ENCODE measurements around the gene FOXP4. TPM values are rescaled to one million over a fixed set of nuclear protein-coding genes. Genes with fewer than 3 reads are reported as not detected.
A peak's percentile ranks its signal among the peaks of the same experiment; 100 is the strongest.

Gene FOXP4
- total and polyA plus RNA-seq, 2 of the 13 experiments (the other 11 are each of a cell fraction or from before 2014, with no cell fraction given): 11.0 to 12.4 TPM

DNA sequence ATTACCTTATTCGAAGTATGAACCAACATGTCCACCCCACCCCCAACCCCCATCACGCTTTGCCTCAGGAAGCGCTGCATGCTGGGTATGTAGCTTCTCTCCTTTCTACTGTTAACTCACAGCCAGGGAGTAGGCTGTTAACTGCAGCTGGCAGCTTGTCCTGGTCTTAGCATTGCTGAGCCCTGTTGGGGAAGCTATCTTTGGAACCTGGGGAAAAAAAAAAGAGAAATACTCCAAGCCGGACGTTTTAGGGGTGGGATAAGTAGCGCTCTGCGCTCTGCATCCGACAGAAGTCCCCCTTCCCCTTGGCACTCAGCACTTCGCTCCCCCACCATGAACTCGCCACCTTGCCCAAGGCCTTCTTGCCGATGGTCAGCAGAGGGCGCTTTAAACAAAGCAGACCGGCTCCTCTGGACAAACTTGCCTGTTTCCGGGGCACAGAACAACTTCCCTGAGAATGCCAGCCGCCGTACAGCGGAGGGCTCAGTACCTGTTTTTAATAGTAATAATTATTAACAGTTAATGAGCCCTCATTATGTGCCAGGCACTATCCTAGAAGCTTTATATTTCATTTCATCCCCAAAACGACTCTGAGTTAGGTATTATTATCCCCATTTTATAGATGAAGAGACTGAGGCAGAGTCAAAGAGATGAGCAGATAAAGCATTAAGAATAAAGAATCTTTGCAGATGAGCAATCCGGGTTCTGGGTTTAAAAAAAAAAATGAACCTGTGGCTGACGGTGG is 56.9 kb downstream of the FOXP4 start (continued):
- TF ChIP-seq, protein P1, sequence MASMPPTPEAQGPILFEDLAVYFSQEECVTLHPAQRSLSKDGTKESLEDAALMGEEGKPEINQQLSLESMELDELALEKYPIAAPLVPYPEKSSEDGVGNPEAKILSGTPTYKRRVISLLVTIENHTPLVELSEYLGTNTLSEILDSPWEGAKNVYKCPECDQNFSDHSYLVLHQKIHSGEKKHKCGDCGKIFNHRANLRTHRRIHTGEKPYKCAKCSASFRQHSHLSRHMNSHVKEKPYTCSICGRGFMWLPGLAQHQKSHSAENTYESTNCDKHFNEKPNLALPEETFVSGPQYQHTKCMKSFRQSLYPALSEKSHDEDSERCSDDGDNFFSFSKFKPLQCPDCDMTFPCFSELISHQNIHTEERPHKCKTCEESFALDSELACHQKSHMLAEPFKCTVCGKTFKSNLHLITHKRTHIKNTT (CRISPR knock-in tag; IDR thresholded peaks at IDR 0.05): no peak
- TF ChIP-seq FOXA1 (IDR thresholded peaks at IDR 0.05) (no peak), FOXA1 (CRISPR knock-in tag; IDR thresholded peaks at IDR 0.05) (no peak), KLF12 (CRISPR knock-in tag; IDR thresholded peaks at IDR 0.05; ENCODE audit: borderline replicate concordance) (no peak), ZBTB38 (CRISPR knock-in tag; IDR thresholded peaks at IDR 0.05) (no peak), ZBTB1 (CRISPR knock-in tag; IDR thresholded peaks at IDR 0.05; ENCODE audit: borderline replicate concordance) (no peak), JUN (CRISPR knock-in tag; IDR thresholded peaks at IDR 0.05) (no peak), ZNF333 (CRISPR knock-in tag; IDR thresholded peaks at IDR 0.05; ENCODE audit: borderline replicate concordance) (no peak), RCOR2 (CRISPR knock-in tag; IDR thresholded peaks at IDR 0.05) (peak; percentile 30; the same call in 1 of the 2 replicates), JDP2 (CRISPR knock-in tag; IDR thresholded peaks at IDR 0.05; ENCODE audit: borderline replicate concordance) (no peak), MTF1 (CRISPR knock-in tag; IDR thresholded peaks at IDR 0.05) (no peak), ELF1 (CRISPR knock-in tag; IDR thresholded peaks at IDR 0.05) (peak; percentile 39; the same call in 1 of the 2 replicates)
- TF ChIP-seq, protein P2, sequence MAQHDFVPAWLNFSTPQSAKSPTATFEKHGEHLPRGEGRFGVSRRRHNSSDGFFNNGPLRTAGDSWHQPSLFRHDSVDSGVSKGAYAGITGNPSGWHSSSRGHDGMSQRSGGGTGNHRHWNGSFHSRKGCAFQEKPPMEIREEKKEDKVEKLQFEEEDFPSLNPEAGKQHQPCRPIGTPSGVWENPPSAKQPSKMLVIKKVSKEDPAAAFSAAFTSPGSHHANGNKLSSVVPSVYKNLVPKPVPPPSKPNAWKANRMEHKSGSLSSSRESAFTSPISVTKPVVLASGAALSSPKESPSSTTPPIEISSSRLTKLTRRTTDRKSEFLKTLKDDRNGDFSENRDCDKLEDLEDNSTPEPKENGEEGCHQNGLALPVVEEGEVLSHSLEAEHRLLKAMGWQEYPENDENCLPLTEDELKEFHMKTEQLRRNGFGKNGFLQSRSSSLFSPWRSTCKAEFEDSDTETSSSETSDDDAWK (CRISPR knock-in tag; IDR thresholded peaks at IDR 0.05): no peak
- TF ChIP-seq, protein P3, sequence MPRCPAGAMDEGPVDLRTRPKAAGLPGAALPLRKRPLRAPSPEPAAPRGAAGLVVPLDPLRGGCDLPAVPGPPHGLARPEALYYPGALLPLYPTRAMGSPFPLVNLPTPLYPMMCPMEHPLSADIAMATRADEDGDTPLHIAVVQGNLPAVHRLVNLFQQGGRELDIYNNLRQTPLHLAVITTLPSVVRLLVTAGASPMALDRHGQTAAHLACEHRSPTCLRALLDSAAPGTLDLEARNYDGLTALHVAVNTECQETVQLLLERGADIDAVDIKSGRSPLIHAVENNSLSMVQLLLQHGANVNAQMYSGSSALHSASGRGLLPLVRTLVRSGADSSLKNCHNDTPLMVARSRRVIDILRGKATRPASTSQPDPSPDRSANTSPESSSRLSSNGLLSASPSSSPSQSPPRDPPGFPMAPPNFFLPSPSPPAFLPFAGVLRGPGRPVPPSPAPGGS (CRISPR knock-in tag; IDR thresholded peaks at IDR 0.05): no peak
- TF ChIP-seq, protein P4, sequence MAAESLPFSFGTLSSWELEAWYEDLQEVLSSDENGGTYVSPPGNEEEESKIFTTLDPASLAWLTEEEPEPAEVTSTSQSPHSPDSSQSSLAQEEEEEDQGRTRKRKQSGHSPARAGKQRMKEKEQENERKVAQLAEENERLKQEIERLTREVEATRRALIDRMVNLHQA (CRISPR knock-in tag; IDR thresholded peaks at IDR 0.05): no peak
- TF ChIP-seq, protein P5, sequence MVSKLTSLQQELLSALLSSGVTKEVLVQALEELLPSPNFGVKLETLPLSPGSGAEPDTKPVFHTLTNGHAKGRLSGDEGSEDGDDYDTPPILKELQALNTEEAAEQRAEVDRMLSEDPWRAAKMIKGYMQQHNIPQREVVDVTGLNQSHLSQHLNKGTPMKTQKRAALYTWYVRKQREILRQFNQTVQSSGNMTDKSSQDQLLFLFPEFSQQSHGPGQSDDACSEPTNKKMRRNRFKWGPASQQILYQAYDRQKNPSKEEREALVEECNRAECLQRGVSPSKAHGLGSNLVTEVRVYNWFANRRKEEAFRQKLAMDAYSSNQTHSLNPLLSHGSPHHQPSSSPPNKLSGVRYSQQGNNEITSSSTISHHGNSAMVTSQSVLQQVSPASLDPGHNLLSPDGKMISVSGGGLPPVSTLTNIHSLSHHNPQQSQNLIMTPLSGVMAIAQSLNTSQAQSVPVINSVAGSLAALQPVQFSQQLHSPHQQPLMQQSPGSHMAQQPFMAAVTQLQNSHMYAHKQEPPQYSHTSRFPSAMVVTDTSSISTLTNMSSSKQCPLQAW (CRISPR knock-in tag; IDR thresholded peaks at IDR 0.05): no peak
- TF ChIP-seq, protein P6, sequence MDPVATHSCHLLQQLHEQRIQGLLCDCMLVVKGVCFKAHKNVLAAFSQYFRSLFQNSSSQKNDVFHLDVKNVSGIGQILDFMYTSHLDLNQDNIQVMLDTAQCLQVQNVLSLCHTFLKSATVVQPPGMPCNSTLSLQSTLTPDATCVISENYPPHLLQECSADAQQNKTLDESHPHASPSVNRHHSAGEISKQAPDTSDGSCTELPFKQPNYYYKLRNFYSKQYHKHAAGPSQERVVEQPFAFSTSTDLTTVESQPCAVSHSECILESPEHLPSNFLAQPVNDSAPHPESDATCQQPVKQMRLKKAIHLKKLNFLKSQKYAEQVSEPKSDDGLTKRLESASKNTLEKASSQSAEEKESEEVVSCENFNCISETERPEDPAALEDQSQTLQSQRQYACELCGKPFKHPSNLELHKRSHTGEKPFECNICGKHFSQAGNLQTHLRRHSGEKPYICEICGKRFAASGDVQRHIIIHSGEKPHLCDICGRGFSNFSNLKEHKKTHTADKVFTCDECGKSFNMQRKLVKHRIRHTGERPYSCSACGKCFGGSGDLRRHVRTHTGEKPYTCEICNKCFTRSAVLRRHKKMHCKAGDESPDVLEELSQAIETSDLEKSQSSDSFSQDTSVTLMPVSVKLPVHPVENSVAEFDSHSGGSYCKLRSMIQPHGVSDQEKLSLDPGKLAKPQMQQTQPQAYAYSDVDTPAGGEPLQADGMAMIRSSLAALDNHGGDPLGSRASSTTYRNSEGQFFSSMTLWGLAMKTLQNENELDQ (CRISPR knock-in tag; IDR thresholded peaks at IDR 0.05; ENCODE audit: borderline replicate concordance): no peak
- TF ChIP-seq, protein P7, sequence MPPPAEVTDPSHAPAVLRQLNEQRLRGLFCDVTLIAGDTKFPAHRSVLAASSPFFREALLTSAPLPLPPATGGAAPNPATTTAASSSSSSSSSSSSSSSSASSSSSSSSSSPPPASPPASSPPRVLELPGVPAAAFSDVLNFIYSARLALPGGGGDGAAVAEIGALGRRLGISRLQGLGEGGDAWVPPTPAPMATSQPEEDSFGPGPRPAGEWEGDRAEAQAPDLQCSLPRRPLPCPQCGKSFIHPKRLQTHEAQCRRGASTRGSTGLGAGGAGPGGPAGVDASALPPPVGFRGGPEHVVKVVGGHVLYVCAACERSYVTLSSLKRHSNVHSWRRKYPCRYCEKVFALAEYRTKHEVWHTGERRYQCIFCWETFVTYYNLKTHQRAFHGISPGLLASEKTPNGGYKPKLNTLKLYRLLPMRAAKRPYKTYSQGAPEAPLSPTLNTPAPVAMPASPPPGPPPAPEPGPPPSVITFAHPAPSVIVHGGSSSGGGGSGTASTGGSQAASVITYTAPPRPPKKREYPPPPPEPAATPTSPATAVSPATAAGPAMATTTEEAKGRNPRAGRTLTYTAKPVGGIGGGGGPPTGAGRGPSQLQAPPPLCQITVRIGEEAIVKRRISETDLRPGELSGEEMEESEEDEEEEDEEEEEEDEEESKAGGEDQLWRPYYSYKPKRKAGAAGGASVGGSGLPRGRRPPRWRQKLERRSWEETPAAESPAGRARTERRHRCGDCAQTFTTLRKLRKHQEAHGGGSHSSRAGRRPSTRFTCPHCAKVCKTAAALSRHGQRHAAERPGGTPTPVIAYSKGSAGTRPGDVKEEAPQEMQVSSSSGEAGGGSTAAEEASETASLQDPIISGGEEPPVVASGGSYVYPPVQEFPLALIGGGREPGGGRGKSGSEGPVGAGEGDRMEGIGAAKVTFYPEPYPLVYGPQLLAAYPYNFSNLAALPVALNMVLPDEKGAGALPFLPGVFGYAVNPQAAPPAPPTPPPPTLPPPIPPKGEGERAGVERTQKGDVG (CRISPR knock-in tag; IDR thresholded peaks at IDR 0.05; ENCODE audit: borderline replicate concordance): no peak

Data from HepG2 (cell line).